IMR-90 (cell line): ENCODE measurements around the gene CXCL12. TPM values are rescaled to one million over a fixed set of nuclear protein-coding genes. Genes with fewer than 3 reads are reported as not detected.

ENCODE experiments used
- ATAC-seq: fragments of 200-7000 bp; cut with Tn5 transposase; 2 replicates; pipeline ENCODE4 v1.9.1; 2020; ENCODE audit warnings: low read depth, mild to moderate bottlenecking, moderate library complexity
- BruUV-seq: library from RNA; stranded (reverse); fragments of 400-500 nt; replicated peaks from 2 replicates; lab custom pipeline; 2021; lab: Mats Ljungman, UMichigan
- CTCF ChIA-PET: fragments of 300-600 bp; formaldehyde crosslinking; extraction: SDS; loops from one replicate; lab custom pipeline; 2021; ENCODE audit warnings: antibody characterized with exemption; lab: Yijun Ruan, JAX
- POLR2A ChIA-PET: fragments of 300-600 bp; sonication (Branson Sonifier 250); formaldehyde crosslinking; loops from one replicate; lab custom pipeline; 2022; ENCODE audit warnings: antibody characterized with exemption; ENCODE audit not compliant: unreplicated experiment; lab: Charles Lee
- DNase-seq: peaks from one replicate; pipeline ENCODE4 v3.0.0; 2013
- H2AFZ ChIP-seq: replicated peaks from 2 replicates; pipeline ENCODE3; 2013; ENCODE audit warnings: low read length, mild to moderate bottlenecking; ENCODE audit not compliant: poor library complexity
- H2AK5ac ChIP-seq: 2 replicates; pipeline ENCODE4 v1.6.1; 2013; ENCODE audit warnings: low read depth, low read length, inconsistent platforms
- H2AK9ac ChIP-seq: replicated peaks from 2 replicates; pipeline ENCODE3; 2013; ENCODE audit warnings: mild to moderate bottlenecking, low read depth, low read length, moderate library complexity; ENCODE audit not compliant: poor library complexity
- H2BK120ac ChIP-seq: 2 replicates; pipeline ENCODE4 v1.6.1; 2013; ENCODE audit warnings: low read depth, low read length, inconsistent platforms
- H2BK15ac ChIP-seq: 3 replicates; pipeline ENCODE4 v1.6.1; 2013; ENCODE audit warnings: low read depth, low read length, inconsistent platforms
- H2BK20ac ChIP-seq: 2 replicates; pipeline ENCODE4 v1.6.1; 2013; ENCODE audit warnings: low read depth, mild to moderate bottlenecking, inconsistent platforms, low read length, moderate library complexity
- H2BK5ac ChIP-seq: 2 replicates; pipeline ENCODE4 v1.6.1; 2013; ENCODE audit warnings: mild to moderate bottlenecking, low read depth, low read length, inconsistent platforms; ENCODE audit not compliant: poor library complexity, severe bottlenecking
- H3K14ac ChIP-seq: replicated peaks from 2 replicates; pipeline ENCODE4 v1.6.1; 2013; ENCODE audit warnings: low read depth, low read length, inconsistent platforms
- H3K18ac ChIP-seq: 2 replicates; pipeline ENCODE4 v1.6.1; 2013; ENCODE audit warnings: low read depth, low read length, control low read depth
- H3K23ac ChIP-seq: 2 replicates; pipeline ENCODE4 v1.6.1; 2013; ENCODE audit warnings: low read depth, low read length, inconsistent platforms
- H3K27ac ChIP-seq: 2 replicates; pipeline ENCODE4 v1.5.1; 2013; ENCODE audit warnings: mild to moderate bottlenecking, control low read depth, low read length; ENCODE audit not compliant: insufficient read depth
- H3K27me3 ChIP-seq: 2 replicates; pipeline ENCODE4 v1.6.1; 2013; ENCODE audit warnings: low read length; ENCODE audit not compliant: control insufficient read depth, insufficient read depth
- H3K36me3 ChIP-seq: 2 replicates; pipeline ENCODE4 v1.6.1; 2013; ENCODE audit warnings: low read length, mixed read lengths; ENCODE audit not compliant: control insufficient read depth, insufficient read depth
- H3K4ac ChIP-seq: 2 replicates; pipeline ENCODE4 v1.6.1; 2013; ENCODE audit warnings: low read depth, low read length, inconsistent platforms
- H3K4me1 ChIP-seq: 2 replicates; pipeline ENCODE4 v1.6.1; 2013; ENCODE audit warnings: low read length, mixed read lengths; ENCODE audit not compliant: control insufficient read depth, insufficient read depth
- H3K4me2 ChIP-seq: 2 replicates; pipeline ENCODE4 v1.6.1; 2013; ENCODE audit warnings: low read depth, mild to moderate bottlenecking, control low read depth, low read length, moderate library complexity
- H3K4me3 ChIP-seq: 2 replicates; pipeline ENCODE4 v1.5.1; 2013; ENCODE audit warnings: low read depth, mild to moderate bottlenecking, control low read depth, low read length, moderate library complexity; ENCODE audit not compliant: insufficient read depth
- H3K56ac ChIP-seq: 2 replicates; pipeline ENCODE4 v1.6.1; 2013; ENCODE audit warnings: low read length, inconsistent platforms; ENCODE audit not compliant: insufficient read depth; ENCODE audit errors: extremely low read depth
- H3K79me1 ChIP-seq, 2 experiments: 2 replicates each; pipeline ENCODE4 v1.6.1; 2013; ENCODE audit warnings: low read length in 2 of 2, inconsistent platforms in 1 of 2, low read depth in 1 of 2
- H3K9ac ChIP-seq: 2 replicates; pipeline ENCODE4 v1.6.1; 2013; ENCODE audit warnings: low read depth, low read length, control low read depth
- H3K9me1 ChIP-seq: 2 replicates; pipeline ENCODE4 v1.6.1; 2013; ENCODE audit warnings: low read length, inconsistent platforms; ENCODE audit not compliant: insufficient read depth
- H3K9me3 ChIP-seq: 2 replicates; pipeline ENCODE4 v1.6.1; 2013; ENCODE audit warnings: low read length; ENCODE audit not compliant: control insufficient read depth, insufficient read depth
- H4K20me1 ChIP-seq: 2 replicates; pipeline ENCODE4 v1.6.1; 2013; ENCODE audit warnings: low read length, inconsistent platforms; ENCODE audit not compliant: insufficient read depth
- H4K5ac ChIP-seq: 2 replicates; pipeline ENCODE4 v1.6.1; 2013; ENCODE audit warnings: mild to moderate bottlenecking, low read depth, low read length, control low read depth
- H4K8ac ChIP-seq, 2 experiments: 2 replicates each; pipeline ENCODE4 v1.6.1; 2013; ENCODE audit warnings: low read depth in 2 of 2, low read length in 2 of 2, control low read depth in 1 of 2, inconsistent platforms in 1 of 2
- H4K91ac ChIP-seq: 2 replicates; pipeline ENCODE4 v1.6.1; 2013; ENCODE audit warnings: low read depth, low read length, inconsistent platforms; ENCODE audit not compliant: insufficient read depth
- CEBPB ChIP-seq: IDR thresholded peaks from 2 replicates; pipeline ENCODE4 v1.6.1; 2012; ENCODE audit warnings: low read depth, low read length, improper control_type of control experiment
- FOS ChIP-seq: fragments of 150-350 bp; IDR thresholded peaks from 2 replicates; pipeline ENCODE4 v1.6.1; 2016; ENCODE audit warnings: low read depth, low read length
- RAD21 ChIP-seq: IDR thresholded peaks from 2 replicates; pipeline ENCODE4 v1.6.1; 2012; ENCODE audit warnings: low read length, improper control_type of control experiment
- WGBS, 2 experiments: methylation state at CpG; one replicate each; pipeline versions ENCODE4 v1.1.5 to v1.1.7; 2013; ENCODE audit warnings: missing lambda C conversion rate in 2 of 2; ENCODE audit not compliant: insufficient read length in 1 of 2; ENCODE audit errors: extremely low coverage in 2 of 2; 5-methylcytosine and 5-hydroxymethylcytosine counted together
- dilution Hi-C: fragments of 300-500 bp; cut with HindIII; formaldehyde crosslinking; loops from one replicate; pipeline ENCODE4 v1.14.3; 2018; ENCODE audit warnings: low sequenced_read_pairs; ENCODE audit not compliant: unreplicated experiment
- in situ Hi-C: fragments of 300-500 bp; cut with MboI; formaldehyde crosslinking; loops from 3 replicates; pipeline ENCODE4 v1.14.3; 2019; ENCODE audit warnings: low sequenced_read_pairs, inconsistent platforms, mixed read lengths
- intact Hi-C: fragments of 100-400 bp; cut with micrococcal nuclease; formaldehyde crosslinking; loops from 2 replicates; pipeline ENCODE4 v1.10.0; 2022
- polyA plus RNA-seq, 3 experiments: library from polyadenylated mRNA; depleted of rRNA; stranded (reverse); fragments of >200 nt; gene quantifications; 2 replicates each; pipeline ENCODE4 v1.2.3, GENCODE V29; 2012; ENCODE audit warnings: low replicate concordance in 1 of 3
- total RNA-seq: library from RNA; depleted of rRNA; stranded (reverse); fragments of >200 nt; gene quantifications from 2 replicates; pipeline ENCODE4 v1.2.3, GENCODE V29; 2012

CXCL12 gene
- total and polyA plus RNA-seq, 2 of the 4 experiments (the other 2 are of a cell fraction): 15.8 to 80.7 TPM

- Histone ChIP-seq H3K9ac (no peak overlapping the region), H3K23ac (no peak overlapping the region), H4K20me1 (no peaks in the 10 kb centered on the region), H3K14ac (no peak overlapping the region), H3K9me3 (no peaks in the 10 kb centered on the region), H4K91ac (no peak overlapping the region), H2BK15ac (no peak overlapping the region), H2BK20ac (no peak overlapping the region), H3K4me3 (no peak overlapping the region), H3K4me1 (peaks cover 2% of the 10 kb centered on the region; the same call in 1 of the 2 replicates), H3K27ac (no peak overlapping the region), H2AK5ac (no peak overlapping the region), H2AFZ (no peak overlapping the region), H2AK9ac (no peak overlapping the region), H4K8ac (no peak overlapping the region), H3K18ac (no peak overlapping the region), H2BK120ac (no peak overlapping the region), H3K4ac (no peak overlapping the region), H3K36me3 (peaks cover 10% of the 10 kb centered on the region; the same call in 1 of the 2 replicates), H3K4me2 (no peak overlapping the region), H3K56ac (no peak overlapping the region), H4K5ac (no peak overlapping the region), H2BK5ac (no peak overlapping the region), H3K9me1 (peaks cover 2% of the 10 kb centered on the region; the same call in 1 of the 2 replicates), H3K27me3 (no peaks in the 10 kb centered on the region), H3K79me1 (no peaks in the 10 kb centered on the region)
- in situ Hi-C loops (no loop called here), intact Hi-C loops (no loop called here), dilution Hi-C loops (no loop called here)
- no TSS peak for BruUV-seq
- POLR2A ChIA-PET: no interaction called here
- CTCF ChIA-PET: no interaction called here
- DNase-seq (no peak), ATAC-seq (no peak)
- TF ChIP-seq CEBPB (no peak), FOS (no peak), RAD21 (no peak)
- 96% methylated on average over 17 of the region's 27 CpGs; no CpG with 5 or more reads in 1 of the 2 experiments for WGBS, 2 experiments
Measured at GRCh38 chr10:44373341-44373995, 11.4 kb downstream of the CXCL12 start.
